ENCODE results near the gene SPOUT1. TPM values are rescaled to one million over a fixed set of nuclear protein-coding genes. Genes with fewer than 3 reads are reported as not detected.

Gene SPOUT1
- total and polyA plus RNA-seq, 10 of the 15 experiments (the other 5 are each of a cell fraction or from before 2014, with no cell fraction given) = 5.7 to 95.0 (median 40.6) TPM

DNA sequence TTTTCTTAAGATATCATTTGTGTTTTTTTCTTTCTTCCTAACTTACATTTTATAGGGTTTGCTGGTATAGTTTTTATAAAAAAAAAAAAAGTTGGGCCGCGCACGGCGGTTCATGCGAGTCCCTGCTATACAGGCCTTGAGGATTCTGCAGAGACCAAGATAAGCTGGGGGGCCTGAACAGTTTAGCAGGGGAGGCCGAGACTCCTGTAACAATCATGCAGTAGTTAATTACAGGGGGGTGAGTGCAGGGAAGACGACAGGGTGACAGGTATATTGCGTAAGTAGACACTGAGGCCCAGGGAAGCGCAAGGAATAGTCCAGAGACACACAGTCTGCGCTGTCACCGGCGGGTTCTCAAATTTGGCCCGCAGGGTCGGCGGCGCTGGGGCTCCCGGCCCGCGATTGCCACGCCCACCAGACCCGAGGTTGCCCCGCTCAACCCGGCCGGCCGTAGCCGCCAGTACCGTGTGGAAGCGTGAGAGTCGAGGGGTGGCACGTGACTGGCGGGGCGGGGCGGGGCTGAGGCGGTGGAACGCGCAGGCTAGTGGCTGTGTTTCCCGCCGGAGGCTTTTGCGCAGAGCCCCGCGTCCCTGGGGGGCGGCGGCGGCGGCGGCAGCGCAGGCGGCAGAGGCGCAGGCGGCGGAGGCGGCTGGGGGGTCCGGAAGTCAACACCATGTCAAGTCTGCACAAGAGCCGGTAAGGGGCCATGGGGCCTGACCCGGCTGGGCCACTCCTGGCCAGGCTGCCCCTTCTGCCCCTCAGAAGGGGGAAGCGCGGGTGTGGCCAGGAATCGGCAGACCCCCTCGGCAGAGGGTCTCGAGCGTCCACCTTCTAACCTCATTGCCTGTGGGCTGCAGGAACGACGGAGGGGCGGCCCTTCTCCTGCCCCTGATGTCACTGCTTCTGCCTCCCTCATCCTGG lies 42.7 kb downstream of the SPOUT1 start, which contains the start of gene TBC1D13 (continued):
- TF ChIP-seq, protein P1, sequence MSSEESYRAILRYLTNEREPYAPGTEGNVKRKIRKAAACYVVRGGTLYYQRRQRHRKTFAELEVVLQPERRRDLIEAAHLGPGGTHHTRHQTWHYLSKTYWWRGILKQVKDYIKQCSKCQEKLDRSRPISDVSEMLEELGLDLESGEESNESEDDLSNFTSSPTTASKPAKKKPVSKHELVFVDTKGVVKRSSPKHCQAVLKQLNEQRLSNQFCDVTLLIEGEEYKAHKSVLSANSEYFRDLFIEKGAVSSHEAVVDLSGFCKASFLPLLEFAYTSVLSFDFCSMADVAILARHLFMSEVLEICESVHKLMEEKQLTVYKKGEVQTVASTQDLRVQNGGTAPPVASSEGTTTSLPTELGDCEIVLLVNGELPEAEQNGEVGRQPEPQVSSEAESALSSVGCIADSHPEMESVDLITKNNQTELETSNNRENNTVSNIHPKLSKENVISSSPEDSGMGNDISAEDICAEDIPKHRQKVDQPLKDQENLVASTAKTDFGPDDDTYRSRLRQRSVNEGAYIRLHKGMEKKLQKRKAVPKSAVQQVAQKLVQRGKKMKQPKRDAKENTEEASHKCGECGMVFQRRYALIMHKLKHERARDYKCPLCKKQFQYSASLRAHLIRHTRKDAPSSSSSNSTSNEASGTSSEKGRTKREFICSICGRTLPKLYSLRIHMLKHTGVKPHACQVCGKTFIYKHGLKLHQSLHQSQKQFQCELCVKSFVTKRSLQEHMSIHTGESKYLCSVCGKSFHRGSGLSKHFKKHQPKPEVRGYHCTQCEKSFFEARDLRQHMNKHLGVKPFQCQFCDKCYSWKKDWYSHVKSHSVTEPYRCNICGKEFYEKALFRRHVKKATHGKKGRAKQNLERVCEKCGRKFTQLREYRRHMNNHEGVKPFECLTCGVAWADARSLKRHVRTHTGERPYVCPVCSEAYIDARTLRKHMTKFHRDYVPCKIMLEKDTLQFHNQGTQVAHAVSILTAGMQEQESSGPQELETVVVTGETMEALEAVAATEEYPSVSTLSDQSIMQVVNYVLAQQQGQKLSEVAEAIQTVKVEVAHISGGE (CRISPR knock-in tag; IDR thresholded peaks at IDR 0.05) = peak; percentile 91
- TF ChIP-seq EZH2 (IDR thresholded peaks at IDR 0.05; ENCODE audit: borderline replicate concordance, control insufficient read depth, low read depth, low read length) (no peak), ZBTB4 (CRISPR knock-in tag; IDR thresholded peaks at IDR 0.05) (no peak), E4F1 (IDR thresholded peaks at IDR 0.05; ENCODE audit: borderline replicate concordance, partially characterized antibody) (no peak), MXI1 (IDR thresholded peaks at IDR 0.05; ENCODE audit: low read depth, low read length) (peak; percentile 69; the same call in 1 of the 2 replicates), YY1 (IDR thresholded peaks at IDR 0.05; ENCODE audit: low read depth, low read length) (peak; percentile 85), SMAD5 (IDR thresholded peaks at IDR 0.05; ENCODE audit: low read depth) (no peak), PAX8 (IDR thresholded peaks at IDR 0.05) (no peak), STAT1 (conservative IDR thresholded peaks at IDR 0.05) (no peak), ZNF207 (IDR thresholded peaks at IDR 0.05; ENCODE audit: borderline replicate concordance) (peak; percentile 66; the same call in 1 of the 2 replicates), ZNF384 (IDR thresholded peaks at IDR 0.05; ENCODE audit: borderline replicate concordance, low read depth, low read length) (0 out of 2 replicates have a peak, but pooled peaks have one; percentile 5), BRCA1 (IDR thresholded peaks at IDR 0.05; ENCODE audit: low read depth, low read length) (no peak), CBFB (IDR thresholded peaks at IDR 0.05; ENCODE audit: low read depth) (peak; percentile 46; the same call in 1 of the 2 replicates), GABPA (IDR thresholded peaks at IDR 0.05; ENCODE audit: low read depth) (peak; percentile 83), FOXM1 (IDR thresholded peaks at IDR 0.05; ENCODE audit: low read depth, low read length) (no peak), POLR2AphosphoS5 (IDR thresholded peaks at IDR 0.05; ENCODE audit: low read length) (peak; percentile 73)
- TF ChIP-seq, protein P2, sequence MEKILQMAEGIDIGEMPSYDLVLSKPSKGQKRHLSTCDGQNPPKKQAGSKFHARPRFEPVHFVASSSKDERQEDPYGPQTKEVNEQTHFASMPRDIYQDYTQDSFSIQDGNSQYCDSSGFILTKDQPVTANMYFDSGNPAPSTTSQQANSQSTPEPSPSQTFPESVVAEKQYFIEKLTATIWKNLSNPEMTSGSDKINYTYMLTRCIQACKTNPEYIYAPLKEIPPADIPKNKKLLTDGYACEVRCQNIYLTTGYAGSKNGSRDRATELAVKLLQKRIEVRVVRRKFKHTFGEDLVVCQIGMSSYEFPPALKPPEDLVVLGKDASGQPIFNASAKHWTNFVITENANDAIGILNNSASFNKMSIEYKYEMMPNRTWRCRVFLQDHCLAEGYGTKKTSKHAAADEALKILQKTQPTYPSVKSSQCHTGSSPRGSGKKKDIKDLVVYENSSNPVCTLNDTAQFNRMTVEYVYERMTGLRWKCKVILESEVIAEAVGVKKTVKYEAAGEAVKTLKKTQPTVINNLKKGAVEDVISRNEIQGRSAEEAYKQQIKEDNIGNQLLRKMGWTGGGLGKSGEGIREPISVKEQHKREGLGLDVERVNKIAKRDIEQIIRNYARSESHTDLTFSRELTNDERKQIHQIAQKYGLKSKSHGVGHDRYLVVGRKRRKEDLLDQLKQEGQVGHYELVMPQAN (conservative IDR thresholded peaks at IDR 0.05) = peak; percentile 82

Data from GM12878 (cell line).